Liver (tissue), 9 donors: ENCODE results near the gene CCDC15. TPM values are rescaled to one million over a fixed set of nuclear protein-coding genes. Genes with fewer than 3 reads are reported as not detected.
A peak's percentile ranks its signal among the peaks of the same experiment; 100 is the strongest.

Experiments
- DNase-seq: peaks from one replicate; pipeline ENCODE4 v3.0.0-alpha.2; 2017; ENCODE audit warnings: low spot score
- H3K27ac ChIP-seq, 2 donors: one replicate each; pipeline ENCODE4 v1.7.0; 2013; ENCODE audit warnings: inconsistent platforms in 2 of 2, low read length in 2 of 2, control low read depth in 1 of 2, low read depth in 1 of 2, mild to moderate bottlenecking in 1 of 2
- H3K27me3 ChIP-seq, 4 donors: one replicate each; pipeline versions ENCODE4 v1.6.1 to v1.7.0; 2013; ENCODE audit warnings: low read length in 3 of 4, inconsistent platforms in 1 of 4, mild to moderate bottlenecking in 1 of 4, moderate library complexity in 1 of 4; ENCODE audit not compliant: control insufficient read depth in 4 of 4, insufficient read depth in 4 of 4
- H3K36me3 ChIP-seq, 4 donors: one replicate each; pipeline versions ENCODE4 v1.6.1 to v1.7.0; 2013; ENCODE audit warnings: low read length in 3 of 4, mild to moderate bottlenecking in 3 of 4, low read depth in 1 of 4, moderate library complexity in 1 of 4; ENCODE audit not compliant: control insufficient read depth in 4 of 4, insufficient read depth in 3 of 4
- H3K4me1 ChIP-seq, 4 donors: one replicate each; pipeline versions ENCODE4 v1.6.1 to v1.7.0; 2013; ENCODE audit warnings: low read length in 3 of 4, mild to moderate bottlenecking in 3 of 4, moderate library complexity in 1 of 4; ENCODE audit not compliant: control insufficient read depth in 4 of 4, insufficient read depth in 4 of 4
- H3K4me3 ChIP-seq, 3 donors: one replicate each; pipeline versions ENCODE4 v1.6.1 to v1.7.0; 2013; ENCODE audit warnings: low read length in 3 of 3, control low read depth in 1 of 3, low read depth in 1 of 3, mild to moderate bottlenecking in 1 of 3
- H3K9ac ChIP-seq, 2 donors: one replicate each; pipeline ENCODE4 v1.7.0; 2013; ENCODE audit warnings: low read length in 2 of 2, mild to moderate bottlenecking in 2 of 2, moderate library complexity in 2 of 2, control low read depth in 1 of 2, low read depth in 1 of 2
- H3K9me3 ChIP-seq, 4 donors: one replicate each; pipeline versions ENCODE4 v1.6.1 to v1.7.0; 2013; ENCODE audit warnings: low read length in 3 of 4; ENCODE audit not compliant: control insufficient read depth in 4 of 4
- CTCF ChIP-seq: fragments of 150-350 bp; IDR thresholded peaks from 2 replicates; pipeline ENCODE4 v1.5.1; 2017; ENCODE audit warnings: improper control_type of control experiment, low read depth, low read length; ENCODE audit not compliant: missing input control
- EGR1 ChIP-seq, 2 donors: IDR thresholded peaks; 2 replicates each; pipeline ENCODE4 v1.6.1; 2016 to 2018; ENCODE audit warnings: antibody characterized with exemption in 2 of 2, low read depth in 2 of 2
- FOXA1 ChIP-seq: IDR thresholded peaks from 2 replicates; pipeline ENCODE4 v1.6.1; 2016; ENCODE audit warnings: antibody characterized with exemption
- FOXA2 ChIP-seq: IDR thresholded peaks from 2 replicates; pipeline ENCODE4 v1.6.1; 2016; ENCODE audit warnings: antibody characterized with exemption
- GABPA ChIP-seq, 2 donors: IDR thresholded peaks in 1 of 2; conservative IDR thresholded peaks in 1 of 2; 2 replicates each; pipeline ENCODE4 v1.6.1; 2016; ENCODE audit warnings: antibody characterized with exemption in 2 of 2, mild to moderate bottlenecking in 1 of 2, moderate library complexity in 1 of 2
- HNF4G ChIP-seq: IDR thresholded peaks from 2 replicates; pipeline ENCODE4 v1.6.1; 2016; ENCODE audit warnings: antibody characterized with exemption
- JUND ChIP-seq, 2 donors: IDR thresholded peaks; 2 replicates each; pipeline ENCODE4 v1.6.1; 2016; ENCODE audit warnings: antibody characterized with exemption in 2 of 2
- MAX ChIP-seq: IDR thresholded peaks from 2 replicates; pipeline ENCODE4 v1.6.1; 2016; ENCODE audit warnings: antibody characterized with exemption
- NR2F2 ChIP-seq: IDR thresholded peaks from 2 replicates; pipeline ENCODE4 v1.6.1; 2016; ENCODE audit warnings: antibody characterized with exemption
- RAD21 ChIP-seq, 2 donors: IDR thresholded peaks; 2 replicates each; pipeline ENCODE4 v1.6.1; 2016; ENCODE audit warnings: antibody characterized with exemption in 2 of 2, mild to moderate bottlenecking in 2 of 2
- REST ChIP-seq: IDR thresholded peaks from 2 replicates; pipeline ENCODE4 v1.6.1; 2016; ENCODE audit warnings: antibody characterized with exemption, mild to moderate bottlenecking
- RXRA ChIP-seq, 2 donors: IDR thresholded peaks; 2 replicates each; pipeline ENCODE4 v1.6.1; 2017 to 2018; ENCODE audit warnings: antibody characterized with exemption in 2 of 2, mild to moderate bottlenecking in 1 of 2
- SP1 ChIP-seq: IDR thresholded peaks from 2 replicates; pipeline ENCODE4 v1.6.1; 2018; ENCODE audit warnings: antibody characterized with exemption, mild to moderate bottlenecking
- TAF1 ChIP-seq: conservative IDR thresholded peaks from 2 replicates; pipeline ENCODE4 v1.6.1; 2016; ENCODE audit warnings: antibody characterized with exemption, mild to moderate bottlenecking
- YY1 ChIP-seq: IDR thresholded peaks from 2 replicates; pipeline ENCODE4 v1.6.1; 2016; ENCODE audit warnings: antibody characterized with exemption, mild to moderate bottlenecking
- WGBS: extraction: QIAGEN DNeasy Blood & Tissue Kit; methylation state at CpG from one replicate; pipeline ENCODE4 v1.1.7; 2013; 5-methylcytosine and 5-hydroxymethylcytosine counted together
- polyA plus RNA-seq, 2 donors: library from polyadenylated mRNA; stranded (reverse) in 1 of 2; unstranded in 1 of 2; fragments of 200-250 nt in 1 of 2; fragments of >200 nt in 1 of 2; fragmentation: Nextera tagmentation in 1 of 2; extraction: Ambion mirVana in 1 of 2; gene quantifications; one replicate each; pipeline versions ENCODE4 v1.2.1 to v1.2.3, GENCODE V29; 2013 to 2015
- total RNA-seq, 2 donors: library from RNA; depleted of rRNA; stranded (reverse); fragments of >200 nt; gene quantifications; one replicate each; pipeline ENCODE4 v1.2.3, GENCODE V29; 2014
- TF ChIP-seq, protein P1 (sequence below): IDR thresholded peaks from 2 replicates; pipeline ENCODE4 v1.6.1; 2016; ENCODE audit warnings: antibody characterized with exemption
- TF ChIP-seq, protein P2 (sequence below): IDR thresholded peaks from 2 replicates; pipeline ENCODE4 v1.6.1; 2016; ENCODE audit warnings: antibody characterized with exemption
- donor health status: healthy.
- donor health status: healthy.
- donor health status: healthy.
- donor health status: healthy.
- donor health status: healthy.

The CCDC15 gene
- total and polyA plus RNA-seq, 4 donors = 0.35 to 3.5 (median 0.88) TPM

- H3K27ac ChIP-seq = no peak overlapping the region
- H3K4me1 ChIP-seq = peaks cover 0 to 4% (median 0%) of the 10 kb centered on the region in 4 donors
- no peak for TF ChIP-seq YY1
- peak; percentile 13 to 31 for TF ChIP-seq RAD21 (IDR thresholded peaks at IDR 0.05)
- H3K9me3 ChIP-seq = no peaks in the 10 kb centered on the region
- H3K36me3 ChIP-seq = peaks cover 0 to 2% (median 0%) of the 10 kb centered on the region in 4 donors
- DNase-seq = no peak
- no peak overlapping the region for H3K4me3 ChIP-seq
- no peaks in the 10 kb centered on the region for H3K27me3 ChIP-seq
- no peak overlapping the region for H3K9ac ChIP-seq
- WGBS = 53% methylated on average over 2 of the region's 2 CpGs
Measured at GRCh38 chr11:124970925-124971324, 16.9 kb downstream of the CCDC15 start.

GRCh38 chr11:124971810-124972209, 17.8 kb downstream of the CCDC15 start:
- no peak for DNase-seq
- Histone ChIP-seq H3K4me1 (peaks cover 0 to 4% (median 0%) of the 10 kb centered on the region in 4 donors), H3K9ac (no peak overlapping the region), H3K27me3 (no peaks in the 10 kb centered on the region), H3K36me3 (peaks cover 0 to 2% (median 0%) of the 10 kb centered on the region in 4 donors), H3K9me3 (no peaks in the 10 kb centered on the region), H3K27ac (no peak overlapping the region), H3K4me3 (no peak overlapping the region)
- TF ChIP-seq HNF4G (no peak), GABPA (IDR thresholded peaks at IDR 0.05 in 1 of 2, conservative IDR thresholded peaks at IDR 0.05 in 1 of 2) (no peak), JUND (IDR thresholded peaks at IDR 0.05) (no peak), CTCF (no peak), FOXA2 (no peak), FOXA1 (no peak), RXRA (IDR thresholded peaks at IDR 0.05) (no peak)
- TF ChIP-seq, protein P1, sequence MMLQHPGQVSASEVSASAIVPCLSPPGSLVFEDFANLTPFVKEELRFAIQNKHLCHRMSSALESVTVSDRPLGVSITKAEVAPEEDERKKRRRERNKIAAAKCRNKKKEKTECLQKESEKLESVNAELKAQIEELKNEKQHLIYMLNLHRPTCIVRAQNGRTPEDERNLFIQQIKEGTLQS = no peak
- WGBS = 92% methylated on average over 2 of the region's 2 CpGs

DNA sequence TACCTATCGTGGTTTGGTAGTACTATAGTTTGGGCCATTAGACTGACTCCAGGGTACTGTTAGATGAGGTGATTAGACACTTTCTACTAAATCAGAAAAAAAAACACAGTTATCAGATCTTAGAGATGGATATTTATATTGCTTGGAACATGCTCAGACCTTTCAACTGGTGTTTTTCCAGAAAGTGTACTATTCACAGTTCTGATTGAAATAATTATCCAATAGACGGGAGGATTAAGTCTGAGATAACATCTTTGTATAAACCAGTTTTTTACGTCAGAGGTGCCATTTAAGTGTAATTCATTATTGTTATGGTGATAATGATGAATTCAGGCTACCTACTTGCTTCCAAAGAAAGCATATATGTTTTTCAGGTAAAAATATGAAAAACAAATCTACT, 22.5 kb downstream of the CCDC15 start:
- WGBS = 97% methylated on average over 3 of the region's 3 CpGs
- TF ChIP-seq FOXA1 (no peak), JUND (IDR thresholded peaks at IDR 0.05) (no peak), TAF1 (no peak), GABPA (IDR thresholded peaks at IDR 0.05 in 1 of 2, conservative IDR thresholded peaks at IDR 0.05 in 1 of 2) (no peak), YY1 (no peak), MAX (no peak), SP1 (no peak), NR2F2 (no peak), REST (no peak), FOXA2 (no peak), EGR1 (IDR thresholded peaks at IDR 0.05; ENCODE audit: low read depth in 2 of 2) (no peak), HNF4G (no peak), CTCF (no peak), RXRA (IDR thresholded peaks at IDR 0.05) (no peak), RAD21 (IDR thresholded peaks at IDR 0.05) (no peak)
- TF ChIP-seq, protein P2, sequence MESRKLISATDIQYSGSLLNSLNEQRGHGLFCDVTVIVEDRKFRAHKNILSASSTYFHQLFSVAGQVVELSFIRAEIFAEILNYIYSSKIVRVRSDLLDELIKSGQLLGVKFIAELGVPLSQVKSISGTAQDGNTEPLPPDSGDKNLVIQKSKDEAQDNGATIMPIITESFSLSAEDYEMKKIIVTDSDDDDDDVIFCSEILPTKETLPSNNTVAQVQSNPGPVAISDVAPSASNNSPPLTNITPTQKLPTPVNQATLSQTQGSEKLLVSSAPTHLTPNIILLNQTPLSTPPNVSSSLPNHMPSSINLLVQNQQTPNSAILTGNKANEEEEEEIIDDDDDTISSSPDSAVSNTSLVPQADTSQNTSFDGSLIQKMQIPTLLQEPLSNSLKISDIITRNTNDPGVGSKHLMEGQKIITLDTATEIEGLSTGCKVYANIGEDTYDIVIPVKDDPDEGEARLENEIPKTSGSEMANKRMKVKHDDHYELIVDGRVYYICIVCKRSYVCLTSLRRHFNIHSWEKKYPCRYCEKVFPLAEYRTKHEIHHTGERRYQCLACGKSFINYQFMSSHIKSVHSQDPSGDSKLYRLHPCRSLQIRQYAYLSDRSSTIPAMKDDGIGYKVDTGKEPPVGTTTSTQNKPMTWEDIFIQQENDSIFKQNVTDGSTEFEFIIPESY = no peak
- TF ChIP-seq, protein P1 = no peak

More for the DNA sequence above, 22.5 kb downstream of the CCDC15 start:
- no peak overlapping the region for H3K4me3 ChIP-seq
- no peak overlapping the region for H3K27ac ChIP-seq
- H3K4me1 ChIP-seq = no peaks in the 10 kb centered on the region
- H3K36me3 ChIP-seq = peaks cover 0 to 2% (median 0%) of the 10 kb centered on the region in 4 donors
- H3K9ac ChIP-seq = no peak overlapping the region
- DNase-seq = no peak
- no peaks in the 10 kb centered on the region for H3K27me3 ChIP-seq
- peaks cover 0 to under 1% (median 0%) of the 10 kb centered on the region in 4 donors for H3K9me3 ChIP-seq
